OCI-LY7 (cell line): ENCODE measurements around the gene SLX1A.
"Not testable (repeated sequence)": the region's sequence is repeated elsewhere in the genome, so short reads cannot be mapped to it uniquely, and the experiment has no call there.

ENCODE experiments used
- CTCF ChIP-seq: fragments of 200-600 bp; sonication (generic); conservative IDR thresholded peaks from 2 replicates; pipeline ENCODE4 v1.5.1; 2014; ENCODE audit warnings: mild to moderate bottlenecking, antibody characterized with exemption, low read length, moderate library complexity, mixed read lengths
- EZH2phosphoT487 ChIP-seq: fragments of 200-600 bp; sonication (generic); IDR thresholded peaks from 2 replicates; pipeline ENCODE4 v1.6.1; 2018; ENCODE audit warnings: low read depth, borderline replicate concordance, mild to moderate bottlenecking, mixed run types, antibody characterized with exemption, low read length, moderate library complexity, mixed read lengths

GRCh38 chr16:30207063-30207704 lies 13.5 kb downstream of the SLX1A start:
- not testable (repeated sequence) for TF ChIP-seq CTCF, EZH2phosphoT487
